HEK293T (cell line): Measurements from ENCODE around the gene RNU7-1.

Experiments used
- BHLHE40 ChIP-seq: fragments of 450-650 bp; IDR thresholded peaks from 2 replicates; pipeline ENCODE4 v1.6.1; 2016; ENCODE audit warnings: mild to moderate bottlenecking, moderate library complexity, borderline replicate concordance
- FOXK2 ChIP-seq: fragments of 450-650 bp; IDR thresholded peaks from 2 replicates; pipeline ENCODE4 v1.6.1; 2016; ENCODE audit warnings: mild to moderate bottlenecking
- LEF1 ChIP-seq: fragments of 450-650 bp; IDR thresholded peaks from 2 replicates; pipeline ENCODE4 v1.6.1; 2017; ENCODE audit warnings: mild to moderate bottlenecking, borderline replicate concordance
- SP1 ChIP-seq: fragments of 450-650 bp; IDR thresholded peaks from 2 replicates; pipeline ENCODE4 v1.6.1; 2017

- no peak for TF ChIP-seq BHLHE40
- TF ChIP-seq SP1, result no peak
- TF ChIP-seq LEF1, result no peak
- no peak for TF ChIP-seq FOXK2
These were observed 39.9 kb upstream of the RNU7-1 start for GRCh38 chr12:6903722-6904121.
